B cell (primary cell): Measurements from ENCODE around the gene C1QTNF12. TPM values are rescaled to one million over a fixed set of nuclear protein-coding genes. Genes with fewer than 3 reads are reported as not detected.

ENCODE experiments used
- ATAC-seq: fragments of 200-7000 bp; cut with Tn5 transposase; one replicate; pipeline ENCODE4 v1.10.0; 2021; ENCODE audit warnings: low read depth, mild to moderate bottlenecking, moderate number of reproducible peaks, moderate library complexity
- CTCF ChIA-PET: fragments of 350-600 bp; sonication (Branson Sonifier 250); formaldehyde crosslinking; loops from one replicate; lab custom pipeline; 2021; ENCODE audit warnings: antibody characterized with exemption, inconsistent platforms; lab: Charles Lee
- POLR2A ChIA-PET: fragments of 350-600 bp; sonication (Branson Sonifier 250); formaldehyde crosslinking; loops from one replicate; lab custom pipeline; 2021; ENCODE audit warnings: antibody characterized with exemption; lab: Charles Lee
- DNase-seq: peaks from one replicate; pipeline ENCODE4 v3.0.0; 2013
- H2AFZ ChIP-seq: 2 replicates; pipeline ENCODE4 v1.6.1; 2012; ENCODE audit warnings: mild to moderate bottlenecking, low read depth, low read length; ENCODE audit not compliant: insufficient read depth, poor library complexity, severe bottlenecking
- H3K27ac ChIP-seq, 2 donors: 1 replicate in 1 of 2; 2 replicates in 1 of 2; pipeline ENCODE4 v1.5.1; 2012 to 2013; ENCODE audit warnings: low read length in 2 of 2, mild to moderate bottlenecking in 2 of 2, moderate library complexity in 1 of 2
- H3K27me3 ChIP-seq, 4 experiments: fragments of 200-600 bp in 1 of 4; sonication (generic) in 1 of 4; replicated peaks in 1 of 4; 1 replicate in 2 of 4; 2 replicates in 2 of 4; pipeline versions ENCODE4 v1.6.1 to v1.7.0; 2013 to 2016; ENCODE audit warnings: low read length in 3 of 4, mild to moderate bottlenecking in 2 of 4, mixed read lengths in 1 of 4, moderate library complexity in 1 of 4; ENCODE audit not compliant: insufficient read depth in 4 of 4, control insufficient read depth in 3 of 4; ENCODE audit errors: control extremely low read depth in 1 of 4
- H3K36me3 ChIP-seq, 2 experiments: replicated peaks in 1 of 2; 1 replicate in 1 of 2; 2 replicates in 1 of 2; pipeline versions ENCODE4 v1.6.1 to v1.7.1; 2013; ENCODE audit warnings: low read length in 1 of 2; ENCODE audit not compliant: insufficient read depth in 2 of 2, control insufficient read depth in 1 of 2; ENCODE audit errors: control extremely low read depth in 1 of 2, extremely low read depth in 1 of 2
- H3K4me1 ChIP-seq, 2 donors: fragments of 200-600 bp in 1 of 2; sonication (generic) in 1 of 2; 1 replicate in 1 of 2; 2 replicates in 1 of 2; pipeline versions ENCODE4 v1.5.1 to v1.6.1; 2013 to 2017; ENCODE audit warnings: low read length in 2 of 2; ENCODE audit not compliant: control insufficient read depth in 2 of 2, insufficient read depth in 2 of 2
- H3K4me2 ChIP-seq: replicated peaks from 2 replicates; pipeline ENCODE3; 2012; ENCODE audit warnings: mild to moderate bottlenecking, low read depth, low read length; ENCODE audit not compliant: poor library complexity, severe bottlenecking
- H3K4me3 ChIP-seq, 5 experiments: fragments of 200-600 bp in 1 of 5; sonication (generic) in 1 of 5; 1 replicate in 3 of 5; 2 replicates in 2 of 5; pipeline versions ENCODE4 v1.5.1 to v1.7.0; 2011 to 2016; ENCODE audit warnings: low read length in 4 of 5, mild to moderate bottlenecking in 4 of 5, low read depth in 2 of 5, control low read depth in 1 of 5, moderate library complexity in 1 of 5; ENCODE audit not compliant: insufficient read depth in 1 of 5; ENCODE audit errors: control extremely low read depth in 1 of 5, extremely low read depth in 1 of 5
- H3K79me2 ChIP-seq: fragments of 200-600 bp; sonication (generic); one replicate; pipeline ENCODE4 v1.6.0; 2016; ENCODE audit warnings: low read length; ENCODE audit not compliant: control insufficient read depth, insufficient read depth
- H3K9ac ChIP-seq: fragments of 200-600 bp; sonication (generic); 2 replicates; pipeline ENCODE4 v1.6.1; 2017; ENCODE audit warnings: mild to moderate bottlenecking, low read length, moderate library complexity
- H3K9me3 ChIP-seq, 3 donors: one replicate each; pipeline versions ENCODE4 v1.6.1 to v1.7.1; 2013; ENCODE audit warnings: low read length in 2 of 3; ENCODE audit not compliant: control insufficient read depth in 2 of 3, insufficient read depth in 1 of 3; ENCODE audit errors: control extremely low read depth in 1 of 3
- H4K20me1 ChIP-seq: 2 replicates; pipeline ENCODE4 v1.6.0; 2012; ENCODE audit warnings: mild to moderate bottlenecking, low read length; ENCODE audit not compliant: insufficient read depth, control insufficient read depth, poor library complexity, severe bottlenecking
- H3K27ac Mint-ChIP-seq: one replicate; pipeline ENCODE4 v1.8.0; 2021; ENCODE audit warnings: mixed read lengths
- H3K27me3 Mint-ChIP-seq: one replicate; pipeline ENCODE4 v1.8.0; 2021; ENCODE audit warnings: mixed read lengths
- H3K4me1 Mint-ChIP-seq: one replicate; pipeline ENCODE4 v1.8.0; 2021; ENCODE audit warnings: mixed read lengths
- H3K4me3 Mint-ChIP-seq: one replicate; pipeline ENCODE4 v1.8.0; 2021; ENCODE audit warnings: mixed read lengths
- H3K9me3 Mint-ChIP-seq: one replicate; pipeline ENCODE4 v1.8.0; 2022; ENCODE audit warnings: mixed read lengths; ENCODE audit not compliant: insufficient read depth
- CTCF ChIP-seq: fragments of 200-600 bp; IDR thresholded peaks from one replicate; pipeline ENCODE4 v1.8.0; 2022; ENCODE audit warnings: antibody characterized with exemption, mild to moderate bottlenecking
- EZH2 ChIP-seq: IDR thresholded peaks from 2 replicates; pipeline ENCODE4 v1.6.1; 2012; ENCODE audit warnings: borderline replicate concordance, low read depth, mild to moderate bottlenecking, moderate library complexity, low read length; ENCODE audit not compliant: insufficient read depth, poor library complexity, severe bottlenecking
- WGBS: methylation state at CpG from one replicate; pipeline ENCODE4 v1.1.5; 2013; ENCODE audit warnings: missing lambda C conversion rate; ENCODE audit not compliant: insufficient coverage; 5-methylcytosine and 5-hydroxymethylcytosine counted together
- intact Hi-C: fragments of 100-400 bp; cut with micrococcal nuclease; formaldehyde crosslinking; loops from one replicate; pipeline ENCODE4 v1.10.0; 2022
- polyA plus RNA-seq: library from polyadenylated mRNA; depleted of rRNA; stranded (reverse); fragments of >200 nt; gene quantifications from 2 replicates; pipeline ENCODE4 v1.2.3, GENCODE V29; 2012
- total RNA-seq, 2 donors: library from RNA; stranded (reverse); fragments of 120-200 nt in 1 of 2; gene quantifications; 1 replicate in 1 of 2; 2 replicates in 1 of 2; pipeline versions ENCODE4 v1.2.3 to v1.2.4, GENCODE V29; 2013 to 2022

Gene C1QTNF12
- total and polyA plus RNA-seq, 2 donors (not counting 1 experiment from before 2014, with no cell fraction given) = 1.2 to 3.2 TPM

GRCh38 chr1:1241588-1242219, 4.8 kb downstream of the C1QTNF12 start:
- 87% methylated on average over 23 of the region's 26 CpGs for WGBS
- ChIA-PET POLR2A (interaction anchor here (1.2 kb wide), 1 partner anchor 105 kb away, joined by 15 read pairs; no protein-coding TSS in a partner anchor), CTCF (interaction anchor here (2.0 to 2.3 kb wide), 2 partner anchors 9 to 119 kb away, joined by 6 to 7 read pairs; no protein-coding TSS in a partner anchor)
- H3K9me3 Mint-ChIP-seq = no peaks in the 10 kb centered on the region
- no peaks in the 10 kb centered on the region for H3K36me3 ChIP-seq
- H3K9ac ChIP-seq = no peak overlapping the region
- peaks cover under 1% of the 10 kb centered on the region for H4K20me1 ChIP-seq
- peaks cover 0 to 11% (median 0%) of the 10 kb centered on the region in 3 donors for H3K9me3 ChIP-seq
- H3K27ac Mint-ChIP-seq = no peak overlapping the region
- no peak overlapping the region for H3K4me3 Mint-ChIP-seq
- H3K4me3 ChIP-seq = no peak overlapping the region
- H3K4me1 ChIP-seq = peaks cover 20% of the 10 kb centered on the region in 2 donors
- TF ChIP-seq EZH2 (no peak), CTCF (no peak)
- no peaks in the 10 kb centered on the region for H3K79me2 ChIP-seq
- no peak overlapping the region for H3K27ac ChIP-seq
- no peak overlapping the region for H2AFZ ChIP-seq
- intact Hi-C loops = no loop called here
- ATAC-seq (no peak), DNase-seq (no peak)
- H3K27me3 ChIP-seq = peaks cover 0 to 52% (median 12%) of the 10 kb centered on the region in 4 experiments
- H3K27me3 Mint-ChIP-seq = no peaks in the 10 kb centered on the region
- H3K4me1 Mint-ChIP-seq = peaks cover 11% of the 10 kb centered on the region
- no peak overlapping the region for H3K4me2 ChIP-seq
